ENCODE results near the gene SMCO2.
A peak's percentile ranks its signal among the peaks of the same experiment; 100 is the strongest.

DNA sequence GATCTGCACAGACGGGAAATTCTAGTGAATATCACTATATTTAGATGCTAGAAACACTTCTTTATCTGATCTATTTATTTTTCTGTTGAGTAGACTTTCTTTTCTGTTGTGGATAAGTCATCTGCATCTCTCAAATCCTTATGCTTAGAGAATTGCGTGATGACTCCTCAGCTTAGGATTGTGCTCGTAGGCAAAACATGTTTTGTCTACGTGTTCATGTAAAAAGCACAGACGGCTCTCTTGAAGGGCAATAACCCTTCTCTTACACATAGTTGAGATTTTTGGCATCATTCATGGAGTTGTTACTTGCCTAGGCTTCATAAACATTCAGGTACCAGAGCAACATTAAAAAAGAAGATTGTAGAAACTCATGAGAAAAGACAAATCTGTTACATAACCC is 96.1 kb downstream of the SMCO2 start:
- TF ChIP-seq CTCF (IDR thresholded peaks at IDR 0.05) (no peak), POLR2A (IDR thresholded peaks at IDR 0.05) (no peak), POLR2AphosphoS5 (IDR thresholded peaks at IDR 0.05) (peak; percentile 53)

Data from prostate gland (tissue), 2 donors.